RWPE2 (cell line): ENCODE data around the gene RIMBP2.
A peak's percentile ranks its signal among the peaks of the same experiment; 100 is the strongest.

Experiments
- ATAC-seq: fragments of 200-7000 bp; cut with Tn5 transposase; 3 replicates; pipeline ENCODE4 v1.9.1; 2021; ENCODE audit warnings: low read depth
- DNase-seq: peaks from one replicate; pipeline ENCODE4 v3.0.0-alpha.2; 2020; ENCODE audit warnings: low spot score
- H3K27ac ChIP-seq: fragments of 450-650 bp; 2 replicates; pipeline ENCODE4 v1.5.1; 2017; ENCODE audit warnings: mild to moderate bottlenecking; ENCODE audit not compliant: poor library complexity, severe bottlenecking
- H3K27me3 ChIP-seq: fragments of 250-450 bp; sonication (Bioruptor Pico); 2 replicates; pipeline ENCODE4 v1.5.1; 2021; ENCODE audit warnings: mild to moderate bottlenecking, moderate library complexity; ENCODE audit not compliant: insufficient read depth, poor library complexity, severe bottlenecking
- H3K36me3 ChIP-seq: fragments of 250-450 bp; sonication (Bioruptor Pico); 2 replicates; pipeline ENCODE4 v1.5.1; 2020; ENCODE audit warnings: low read depth, mild to moderate bottlenecking, moderate library complexity
- H3K4me1 ChIP-seq: fragments of 250-450 bp; sonication (Bioruptor Pico); 2 replicates; pipeline ENCODE4 v1.5.1; 2021; ENCODE audit warnings: mild to moderate bottlenecking, moderate library complexity; ENCODE audit not compliant: insufficient read depth, poor library complexity, severe bottlenecking
- H3K4me3 ChIP-seq: fragments of 250-450 bp; sonication (Bioruptor Pico); 2 replicates; pipeline ENCODE4 v1.5.1; 2021; ENCODE audit warnings: mild to moderate bottlenecking, moderate library complexity; ENCODE audit not compliant: severe bottlenecking
- H3K9me3 ChIP-seq: fragments of 250-450 bp; sonication (Bioruptor Pico); 2 replicates; pipeline ENCODE4 v1.5.1; 2021; ENCODE audit warnings: mild to moderate bottlenecking, moderate library complexity; ENCODE audit not compliant: severe bottlenecking
- TF ChIP-seq, protein P1 (sequence below): fragments of 450-650 bp; IDR thresholded peaks from one replicate; pipeline ENCODE4 v1.5.1; 2017; ENCODE audit warnings: mild to moderate bottlenecking, moderate library complexity; ENCODE audit not compliant: poor library complexity, severe bottlenecking

RIMBP2 gene

DNA sequence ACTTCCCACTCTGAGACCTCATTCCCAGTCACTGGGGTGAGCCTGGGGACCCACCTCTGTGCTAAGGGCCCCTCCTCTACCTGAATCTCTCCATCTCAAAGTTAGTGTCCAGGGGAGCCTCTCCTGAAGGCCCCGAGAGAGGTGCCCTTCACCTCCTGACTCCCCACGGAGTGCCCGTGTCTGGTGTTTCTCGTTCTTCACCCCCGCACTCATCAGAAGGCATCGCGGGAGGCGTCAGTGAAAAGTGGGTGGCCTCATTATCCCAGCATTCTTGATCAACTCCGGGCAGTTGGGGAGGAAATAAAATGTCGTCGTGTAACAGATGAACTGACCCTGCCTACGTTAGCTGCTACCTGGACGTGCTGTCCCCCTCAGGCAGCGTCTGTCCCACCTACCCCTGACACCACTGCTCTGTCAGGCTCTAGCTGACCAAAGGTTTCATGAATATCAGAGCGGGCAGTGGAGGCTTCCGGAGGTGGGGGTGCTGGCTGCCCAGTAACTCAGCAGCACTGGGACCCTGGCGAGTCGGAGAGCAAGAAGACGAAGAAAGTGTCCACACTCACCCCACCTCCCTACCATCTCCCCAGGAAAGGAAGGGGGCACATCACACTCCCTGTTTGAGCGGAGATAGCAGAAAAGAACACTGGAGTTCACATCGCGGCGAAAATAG lies 275.6 kb downstream of the RIMBP2 start:
- H3K9me3 ChIP-seq: no peaks in the 10 kb centered on the region
- DNase-seq: peak; percentile 30
- H3K27me3 ChIP-seq: no peaks in the 10 kb centered on the region
- no peaks in the 10 kb centered on the region for H3K36me3 ChIP-seq
- no peak overlapping the region for H3K27ac ChIP-seq
- TF ChIP-seq, protein P1, sequence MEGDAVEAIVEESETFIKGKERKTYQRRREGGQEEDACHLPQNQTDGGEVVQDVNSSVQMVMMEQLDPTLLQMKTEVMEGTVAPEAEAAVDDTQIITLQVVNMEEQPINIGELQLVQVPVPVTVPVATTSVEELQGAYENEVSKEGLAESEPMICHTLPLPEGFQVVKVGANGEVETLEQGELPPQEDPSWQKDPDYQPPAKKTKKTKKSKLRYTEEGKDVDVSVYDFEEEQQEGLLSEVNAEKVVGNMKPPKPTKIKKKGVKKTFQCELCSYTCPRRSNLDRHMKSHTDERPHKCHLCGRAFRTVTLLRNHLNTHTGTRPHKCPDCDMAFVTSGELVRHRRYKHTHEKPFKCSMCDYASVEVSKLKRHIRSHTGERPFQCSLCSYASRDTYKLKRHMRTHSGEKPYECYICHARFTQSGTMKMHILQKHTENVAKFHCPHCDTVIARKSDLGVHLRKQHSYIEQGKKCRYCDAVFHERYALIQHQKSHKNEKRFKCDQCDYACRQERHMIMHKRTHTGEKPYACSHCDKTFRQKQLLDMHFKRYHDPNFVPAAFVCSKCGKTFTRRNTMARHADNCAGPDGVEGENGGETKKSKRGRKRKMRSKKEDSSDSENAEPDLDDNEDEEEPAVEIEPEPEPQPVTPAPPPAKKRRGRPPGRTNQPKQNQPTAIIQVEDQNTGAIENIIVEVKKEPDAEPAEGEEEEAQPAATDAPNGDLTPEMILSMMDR: no peak
- ATAC-seq: no peak
- H3K4me3 ChIP-seq: no peak overlapping the region
- no peaks in the 10 kb centered on the region for H3K4me1 ChIP-seq

DNA sequence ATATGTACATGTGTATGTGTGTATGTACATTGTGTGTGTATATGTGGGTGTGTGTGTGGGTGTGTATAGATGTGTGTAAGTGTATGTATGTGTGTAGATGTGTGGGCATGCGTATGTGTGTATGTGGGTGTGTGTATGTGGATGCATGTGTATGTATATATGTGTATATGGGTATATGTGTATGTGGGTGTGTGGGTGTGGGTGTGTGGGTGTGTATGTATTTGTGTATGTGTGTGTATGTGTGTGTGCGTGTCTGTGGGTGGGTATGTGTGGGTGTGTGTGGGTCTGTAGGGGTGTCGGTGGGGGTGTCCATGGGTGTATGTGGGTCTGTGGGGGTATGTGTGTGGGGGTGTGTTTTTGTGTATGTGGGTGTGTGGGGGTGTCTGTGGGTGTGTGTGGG lies 276.8 kb downstream of the RIMBP2 start:
- Histone ChIP-seq H3K4me1 (no peaks in the 10 kb centered on the region), H3K27me3 (no peaks in the 10 kb centered on the region), H3K4me3 (no peak overlapping the region), H3K27ac (no peak overlapping the region), H3K36me3 (no peaks in the 10 kb centered on the region), H3K9me3 (no peaks in the 10 kb centered on the region)
- ATAC-seq: no peak
- DNase-seq: no peak
- TF ChIP-seq, protein P1: no peak

DNA sequence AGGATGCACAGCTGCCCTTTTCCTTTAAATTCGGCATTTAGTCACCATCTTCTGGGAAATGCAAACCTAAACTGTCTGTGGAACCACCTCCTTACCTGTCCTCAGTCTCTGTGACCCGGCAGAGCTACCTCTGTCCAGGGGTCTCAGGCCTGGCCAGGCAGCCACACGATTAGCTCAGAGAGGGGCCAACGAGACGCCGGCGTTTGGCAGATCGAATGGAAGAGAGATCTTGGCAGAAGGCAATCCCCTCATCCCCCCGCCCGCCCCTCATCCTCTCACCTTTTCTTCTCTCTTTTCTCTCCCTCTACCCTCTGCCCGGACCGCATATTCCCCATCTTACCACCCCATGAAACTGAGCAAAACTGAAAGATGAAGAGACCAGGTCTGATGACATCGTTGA lies 277.4 kb downstream of the RIMBP2 start:
- Histone ChIP-seq H3K27ac (no peak overlapping the region), H3K4me1 (no peaks in the 10 kb centered on the region), H3K9me3 (no peaks in the 10 kb centered on the region), H3K27me3 (no peaks in the 10 kb centered on the region), H3K36me3 (no peaks in the 10 kb centered on the region), H3K4me3 (no peak overlapping the region)
- ATAC-seq (no peak), DNase-seq (peak; percentile 23)
- TF ChIP-seq, protein P1: no peak

DNA sequence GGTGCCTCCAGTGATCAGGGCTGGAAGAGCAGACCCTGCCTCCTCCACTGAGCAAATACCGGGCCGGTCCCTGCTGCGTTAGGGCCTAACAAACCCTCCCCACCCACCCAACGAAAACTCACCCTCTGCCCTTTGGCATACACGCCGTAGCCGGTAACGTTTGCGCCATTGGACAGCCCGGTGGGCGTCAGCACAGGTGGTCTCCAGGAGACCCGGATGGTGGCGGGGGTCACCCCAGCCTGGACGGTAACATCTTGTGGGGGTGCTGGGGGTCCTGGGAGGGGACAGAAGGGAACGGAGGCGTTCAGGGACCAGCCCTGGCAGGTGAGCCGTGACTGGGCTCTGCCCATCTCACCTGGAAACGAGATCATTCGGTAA lies 277.9 kb downstream of the RIMBP2 start:
- no peaks in the 10 kb centered on the region for H3K27me3 ChIP-seq
- no peak overlapping the region for H3K27ac ChIP-seq
- no peaks in the 10 kb centered on the region for H3K9me3 ChIP-seq
- no peak for ATAC-seq
- DNase-seq: peak; percentile 36
- TF ChIP-seq, protein P1: no peak
- no peaks in the 10 kb centered on the region for H3K36me3 ChIP-seq
- H3K4me1 ChIP-seq: no peaks in the 10 kb centered on the region
- no peak overlapping the region for H3K4me3 ChIP-seq

DNA sequence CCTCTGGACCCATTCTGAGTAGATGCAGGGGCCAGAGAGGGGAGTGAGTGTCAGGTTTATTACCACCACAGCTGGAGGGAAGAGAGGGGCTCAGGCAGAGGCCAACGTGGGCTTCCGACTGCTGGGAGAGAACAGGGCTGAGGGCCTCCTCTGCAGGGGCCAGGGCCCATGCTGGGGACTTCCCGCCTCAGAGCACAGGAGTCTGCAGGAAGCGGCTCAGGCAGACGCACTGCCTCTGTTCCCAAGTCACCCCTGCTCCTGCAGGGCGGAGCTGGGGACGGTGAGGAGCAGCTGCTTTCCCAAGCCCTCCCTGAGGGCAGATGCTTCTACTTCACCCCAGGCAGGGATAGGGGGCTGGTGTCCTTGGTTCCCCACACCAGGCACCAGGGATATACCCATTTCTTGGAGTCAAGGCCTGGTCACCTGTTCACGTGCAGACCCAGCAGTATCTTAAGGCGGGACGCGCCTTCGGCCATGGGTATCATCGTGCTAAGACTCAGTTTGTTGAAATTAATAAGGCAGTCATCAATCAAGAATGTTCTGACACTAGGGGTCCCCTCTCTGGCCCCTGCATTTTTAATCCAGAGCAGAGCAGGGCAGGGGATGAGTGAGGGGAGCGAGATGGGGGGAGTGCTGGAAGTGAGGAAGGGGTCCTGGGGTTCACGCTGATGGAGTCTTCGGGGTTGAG lies 278.4 kb downstream of the RIMBP2 start:
- Histone ChIP-seq H3K4me3 (no peak overlapping the region), H3K4me1 (no peaks in the 10 kb centered on the region), H3K27me3 (no peaks in the 10 kb centered on the region), H3K9me3 (no peaks in the 10 kb centered on the region), H3K27ac (no peak overlapping the region), H3K36me3 (no peaks in the 10 kb centered on the region)
- peak; percentile 37 for DNase-seq
- ATAC-seq: no peak
- TF ChIP-seq, protein P1: no peak
